SU-DHL-6 (cell line): ENCODE measurements around the gene ACAP3.

ENCODE experiments used
- EZH2phosphoT487 ChIP-seq: fragments of 200-600 bp; sonication (generic), shearing (Covaris generic); conservative IDR thresholded peaks from 2 replicates; pipeline ENCODE4 v1.6.1; 2018; ENCODE audit warnings: mild to moderate bottlenecking, antibody characterized with exemption, low read length, moderate library complexity, mixed read lengths
- TF ChIP-seq, protein P1 (sequence below): fragments of 200-600 bp; sonication (generic); IDR thresholded peaks from one replicate; pipeline ENCODE4 v1.5.1; 2017; ENCODE audit warnings: antibody characterized with exemption, mild to moderate bottlenecking, low read length, moderate library complexity; ENCODE audit not compliant: insufficient read depth, poor library complexity, severe bottlenecking

DNA sequence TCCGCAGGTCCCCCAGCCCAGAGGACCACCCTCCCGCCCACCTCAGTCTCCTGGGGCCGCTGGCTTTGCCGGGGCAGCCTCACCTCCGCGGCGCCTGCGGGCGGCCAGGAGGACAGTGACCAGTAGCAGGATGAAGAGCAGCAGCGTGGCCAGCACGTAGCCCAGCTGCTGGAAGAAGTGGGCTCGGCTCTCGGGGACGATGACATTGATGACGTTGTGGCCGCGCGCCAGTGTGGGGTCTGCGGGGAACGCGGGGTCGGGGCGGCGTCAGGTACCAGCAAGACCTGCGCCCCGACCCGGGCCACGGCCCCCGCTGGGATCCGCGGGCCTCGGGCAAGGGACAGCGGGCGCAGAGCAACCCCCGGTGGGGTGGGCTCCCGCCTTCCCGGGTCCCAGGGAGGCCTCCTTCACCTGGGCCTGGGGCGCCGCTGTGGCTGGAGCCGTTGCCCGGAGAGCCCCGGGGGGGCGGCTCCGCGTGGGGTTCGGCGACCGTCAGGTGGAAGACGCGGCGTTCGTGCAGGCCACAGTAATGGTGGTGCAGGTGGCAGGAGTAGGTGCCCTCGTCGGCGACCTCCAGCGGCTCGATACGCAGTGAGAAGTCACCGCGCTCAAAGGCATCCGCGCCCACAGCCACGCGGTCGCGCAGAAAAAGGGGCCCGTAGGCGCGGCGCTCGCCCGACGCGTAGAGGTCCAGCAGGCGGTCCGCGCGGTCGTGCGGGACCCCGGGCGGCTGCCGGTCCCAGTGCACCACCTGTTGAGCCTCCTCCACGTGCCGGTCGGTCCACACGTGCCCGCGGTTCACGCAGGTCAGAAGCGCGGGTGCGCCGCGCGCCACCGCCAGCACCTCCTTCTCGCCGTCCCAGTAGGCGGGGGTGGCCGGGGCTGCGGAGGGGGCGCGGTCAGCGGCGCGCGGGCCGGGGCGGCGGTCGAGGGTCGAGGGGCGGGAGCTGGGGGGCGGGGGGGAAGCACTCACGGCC, 46.8 kb upstream of the ACAP3 start:
- TF ChIP-seq, protein P1, sequence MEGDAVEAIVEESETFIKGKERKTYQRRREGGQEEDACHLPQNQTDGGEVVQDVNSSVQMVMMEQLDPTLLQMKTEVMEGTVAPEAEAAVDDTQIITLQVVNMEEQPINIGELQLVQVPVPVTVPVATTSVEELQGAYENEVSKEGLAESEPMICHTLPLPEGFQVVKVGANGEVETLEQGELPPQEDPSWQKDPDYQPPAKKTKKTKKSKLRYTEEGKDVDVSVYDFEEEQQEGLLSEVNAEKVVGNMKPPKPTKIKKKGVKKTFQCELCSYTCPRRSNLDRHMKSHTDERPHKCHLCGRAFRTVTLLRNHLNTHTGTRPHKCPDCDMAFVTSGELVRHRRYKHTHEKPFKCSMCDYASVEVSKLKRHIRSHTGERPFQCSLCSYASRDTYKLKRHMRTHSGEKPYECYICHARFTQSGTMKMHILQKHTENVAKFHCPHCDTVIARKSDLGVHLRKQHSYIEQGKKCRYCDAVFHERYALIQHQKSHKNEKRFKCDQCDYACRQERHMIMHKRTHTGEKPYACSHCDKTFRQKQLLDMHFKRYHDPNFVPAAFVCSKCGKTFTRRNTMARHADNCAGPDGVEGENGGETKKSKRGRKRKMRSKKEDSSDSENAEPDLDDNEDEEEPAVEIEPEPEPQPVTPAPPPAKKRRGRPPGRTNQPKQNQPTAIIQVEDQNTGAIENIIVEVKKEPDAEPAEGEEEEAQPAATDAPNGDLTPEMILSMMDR, result no peak
- no peak for TF ChIP-seq EZH2phosphoT487
